Gastroesophageal sphincter (tissue), 4 donors: ENCODE results near the gene PRR19. TPM values are rescaled to one million over a fixed set of nuclear protein-coding genes. Genes with fewer than 3 reads are reported as not detected.
A peak's percentile ranks its signal among the peaks of the same experiment; 100 is the strongest.

Source experiments
- ATAC-seq: fragments of 150-250 bp; one replicate; pipeline ENCODE4 v1.9.1; 2016; ENCODE audit warnings: mild to moderate bottlenecking, moderate library complexity
- H3K27ac ChIP-seq, 4 donors: fragments of 200-600 bp; sonication (generic) in 3 of 4; 1 replicate in 3 of 4; 2 replicates in 1 of 4; pipeline ENCODE4 v1.5.1; 2016 to 2019
- H3K27me3 ChIP-seq: fragments of 200-600 bp; sonication (generic); one replicate; pipeline ENCODE4 v1.5.1; 2019
- H3K36me3 ChIP-seq, 2 donors: fragments of 200-600 bp; sonication (generic); one replicate each; pipeline ENCODE4 v1.5.1; 2019; ENCODE audit warnings: control low read depth in 1 of 2
- H3K4me1 ChIP-seq, 3 donors: fragments of 200-600 bp; sonication (generic); 1 replicate in 2 of 3; 2 replicates in 1 of 3; pipeline ENCODE4 v1.5.1; 2016 to 2019; ENCODE audit warnings: control low read depth in 2 of 3
- H3K4me3 ChIP-seq, 2 donors: fragments of 200-600 bp; sonication (generic); one replicate each; pipeline ENCODE4 v1.5.1; 2019; ENCODE audit warnings: mild to moderate bottlenecking in 1 of 2, moderate library complexity in 1 of 2
- H3K9me3 ChIP-seq, 3 donors: fragments of 200-600 bp; sonication (generic); one replicate each; pipeline ENCODE4 v1.5.1; 2017 to 2019; ENCODE audit warnings: control low read depth in 2 of 3
- CTCF ChIP-seq, 4 experiments: fragments of 200-600 bp in 2 of 4; fragments of 450-650 bp in 2 of 4; sonication (generic) in 1 of 4; IDR thresholded peaks; one replicate each; pipeline ENCODE4 v1.5.1; 2017 to 2019; ENCODE audit warnings: antibody characterized with exemption in 4 of 4, mild to moderate bottlenecking in 2 of 4, moderate library complexity in 2 of 4
- EP300 ChIP-seq: sonication (generic); formaldehyde crosslinking; IDR thresholded peaks from one replicate; pipeline ENCODE4 v1.6.1; 2017; ENCODE audit warnings: antibody characterized with exemption, mild to moderate bottlenecking
- POLR2A ChIP-seq, 2 donors: fragments of 450-650 bp; IDR thresholded peaks; one replicate each; pipeline ENCODE4 v1.6.1; 2017; ENCODE audit warnings: antibody characterized with exemption in 2 of 2, mild to moderate bottlenecking in 2 of 2, moderate library complexity in 1 of 2
- POLR2AphosphoS5 ChIP-seq: sonication (generic); formaldehyde crosslinking; IDR thresholded peaks from one replicate; pipeline ENCODE4 v1.6.1; 2017; ENCODE audit warnings: antibody characterized with exemption
- WGBS, 2 donors: methylation state at CpG; one replicate each; pipeline ENCODE4 v1.1.5; 2018; ENCODE audit warnings: low coverage in 1 of 2; 5-methylcytosine and 5-hydroxymethylcytosine counted together
- total RNA-seq, 4 donors: library from RNA; depleted of rRNA; stranded (reverse); fragments of >200 nt; gene quantifications; one replicate each; pipeline ENCODE4 v1.1.0, GENCODE V29; 2016

PRR19 gene
- total RNA-seq, 4 donors from 2014 or later: 0.93 TPM; not detected in 3

- Histone ChIP-seq H3K27ac (peak overlapping the region; percentile 11 to 99 (median 98)), H3K36me3 (peaks cover 0 to 31% of the 10 kb centered on the region in 2 donors), H3K4me1 (peaks cover 0 to 65% (median 43%) of the 10 kb centered on the region in 3 donors), H3K9me3 (no peaks in the 10 kb centered on the region), H3K27me3 (no peaks in the 10 kb centered on the region), H3K4me3 (peak overlapping the region; percentile 33 to 68)
- TF ChIP-seq EP300 (no peak), CTCF (IDR thresholded peaks at IDR 0.05) (no peak), POLR2AphosphoS5 (no peak), POLR2A (IDR thresholded peaks at IDR 0.05) (no peak)
- ATAC-seq: no peak
- WGBS, 2 donors: 0 to 4% methylated on average over 10 to 15 of the region's 41 CpGs
Observed at GRCh38 chr19:42284591-42285341, 17.2 kb upstream of the PRR19 start.

GRCh38 chr19:42285541-42285941, 16.4 kb upstream of the PRR19 start:
- peaks cover 0 to 59% (median 43%) of the 10 kb centered on the region in 3 donors for H3K4me1 ChIP-seq
- no peak for ATAC-seq
- no peaks in the 10 kb centered on the region for H3K27me3 ChIP-seq
- TF ChIP-seq POLR2A (IDR thresholded peaks at IDR 0.05): no peak
- TF ChIP-seq POLR2AphosphoS5: no peak
- no peak for TF ChIP-seq EP300
- TF ChIP-seq CTCF (IDR thresholded peaks at IDR 0.05): no peak
- H3K4me3 ChIP-seq: peak overlapping the region in 1 of 2 donors; percentile 68
- peak overlapping the region; percentile 7 to 99 (median 98) for H3K27ac ChIP-seq
- H3K36me3 ChIP-seq: peaks cover 0 to 39% of the 10 kb centered on the region in 2 donors
- no peaks in the 10 kb centered on the region for H3K9me3 ChIP-seq
- no CpG with 5 or more reads among the region's 5 CpGs for WGBS, 2 donors

- Histone ChIP-seq H3K36me3 (peaks cover 0 to 43% of the 10 kb centered on the region in 2 donors), H3K27ac (peak overlapping the region; percentile 7 to 99 (median 98)), H3K27me3 (no peaks in the 10 kb centered on the region), H3K9me3 (no peaks in the 10 kb centered on the region), H3K4me3 (peak overlapping the region in 1 of 2 donors; percentile 68), H3K4me1 (peaks cover 0 to 59% (median 42%) of the 10 kb centered on the region in 3 donors)
- TF ChIP-seq CTCF (IDR thresholded peaks at IDR 0.05) (no peak), EP300 (no peak), POLR2A (IDR thresholded peaks at IDR 0.05) (no peak), POLR2AphosphoS5 (no peak)
- WGBS, 2 donors: 40% methylated on average over 1 of the region's 6 CpGs; no CpG with 5 or more reads in 1 of the 2 donors
- no peak for ATAC-seq
Observed at GRCh38 chr19:42285988-42286348, 16.0 kb upstream of the PRR19 start.

- no peak for TF ChIP-seq POLR2AphosphoS5
- no peak for TF ChIP-seq CTCF (IDR thresholded peaks at IDR 0.05)
- TF ChIP-seq EP300: no peak
- no peak for TF ChIP-seq POLR2A (IDR thresholded peaks at IDR 0.05)
Observed at GRCh38 chr19:42286349-42287016, 15.4 kb upstream of the PRR19 start.

More at GRCh38 chr19:42286349-42287016, 15.4 kb upstream of the PRR19 start:
- Histone ChIP-seq H3K27ac (peak overlapping the region; percentile 7 to 99 (median 98)), H3K36me3 (peaks cover 0 to 48% of the 10 kb centered on the region in 2 donors), H3K4me1 (peaks cover 0 to 59% (median 37%) of the 10 kb centered on the region in 3 donors), H3K4me3 (peak overlapping the region in 1 of 2 donors; percentile 68), H3K9me3 (no peaks in the 10 kb centered on the region), H3K27me3 (no peaks in the 10 kb centered on the region)
- WGBS, 2 donors: 13 to 19% methylated on average over 5 to 9 of the region's 13 CpGs
- no peak for ATAC-seq
